Measurements from ENCODE around the gene OBSCN.
"Not testable (repeated sequence)": the region's sequence is repeated elsewhere in the genome, so short reads cannot be mapped to it uniquely, and the experiment has no call there.

Gene OBSCN

GRCh38 chr1:228228601-228229074 is 20.8 kb downstream of the OBSCN start:
- no peak for DNase-seq (ENCODE audit: low read depth in 2 of 2)

- no peak for DNase-seq (ENCODE audit: low read depth in 2 of 2)
Measured at GRCh38 chr1:228231189-228231588, 23.3 kb downstream of the OBSCN start.

GRCh38 chr1:228233136-228233535 is 25.3 kb downstream of the OBSCN start:
- DNase-seq (ENCODE audit: low read depth in 2 of 2): no peak

GRCh38 chr1:228234921-228235320 is 27.1 kb downstream of the OBSCN start:
- no peak for DNase-seq (ENCODE audit: low read depth in 2 of 2)

- DNase-seq (ENCODE audit: low read depth in 2 of 2): no peak
Measured at GRCh38 chr1:228236744-228237143, 28.9 kb downstream of the OBSCN start.

GRCh38 chr1:228238007-228238406 is 30.2 kb downstream of the OBSCN start:
- DNase-seq (ENCODE audit: low read depth in 2 of 2): no peak

GRCh38 chr1:228238461-228238860 is 30.6 kb downstream of the OBSCN start:
- no peak for DNase-seq (ENCODE audit: low read depth in 2 of 2)

GRCh38 chr1:228240411-228241240 is 32.8 kb downstream of the OBSCN start:
- DNase-seq (ENCODE audit: low read depth in 2 of 2): no peak

- no peak for DNase-seq (ENCODE audit: low read depth in 2 of 2)
Measured at GRCh38 chr1:228241259-228241658, 33.4 kb downstream of the OBSCN start.

GRCh38 chr1:228242409-228242808 is 34.6 kb downstream of the OBSCN start:
- DNase-seq (ENCODE audit: low read depth in 2 of 2): no peak

- DNase-seq (ENCODE audit: low read depth in 2 of 2): no peak
Measured at GRCh38 chr1:228243093-228243492, 35.2 kb downstream of the OBSCN start.

- not testable (repeated sequence) for DNase-seq (ENCODE audit: low read depth in 2 of 2)
Measured at GRCh38 chr1:228243989-228244388, 36.1 kb downstream of the OBSCN start.

GRCh38 chr1:228245111-228245510 is 37.3 kb downstream of the OBSCN start:
- no peak for DNase-seq (ENCODE audit: low read depth in 2 of 2)

- no peak for DNase-seq (ENCODE audit: low read depth in 2 of 2)
Measured at GRCh38 chr1:228246216-228246900, 38.5 kb downstream of the OBSCN start.

GRCh38 chr1:228249513-228250305 is 41.9 kb downstream of the OBSCN start:
- DNase-seq (ENCODE audit: low read depth in 2 of 2): no peak

- not testable (repeated sequence) for DNase-seq (ENCODE audit: low read depth in 2 of 2)
Measured at GRCh38 chr1:228252476-228252875, 44.6 kb downstream of the OBSCN start.

- no peak for DNase-seq (ENCODE audit: low read depth in 2 of 2)
Measured at GRCh38 chr1:228256626-228257375, 49.0 kb downstream of the OBSCN start.

GRCh38 chr1:228258486-228258885 is 50.6 kb downstream of the OBSCN start:
- DNase-seq (ENCODE audit: low read depth in 2 of 2): no peak

GRCh38 chr1:228259368-228259894 is 51.6 kb downstream of the OBSCN start:
- DNase-seq (ENCODE audit: low read depth in 2 of 2): no peak

GRCh38 chr1:228259951-228260350 is 52.1 kb downstream of the OBSCN start:
- no peak for DNase-seq (ENCODE audit: low read depth in 2 of 2)

GRCh38 chr1:228261706-228262105 is 53.9 kb downstream of the OBSCN start:
- DNase-seq (ENCODE audit: low read depth in 2 of 2): no peak

All from stimulated activated CD8-positive, alpha-beta memory T cell treated with anti-CD3 and anti-CD28 coated beads, Interleukin-15, amount 100 ng/mL, for 4 hours (primary cell).